Neural crest cell (in vitro differentiated cells): ENCODE measurements around the gene NUB1. TPM values are rescaled to one million over a fixed set of nuclear protein-coding genes. Genes with fewer than 3 reads are reported as not detected.
A peak's percentile ranks its signal among the peaks of the same experiment; 100 is the strongest.

Experiments used
- DNase-seq: peaks from one replicate; pipeline ENCODE4 v3.0.0; 2021; ENCODE audit warnings: low read depth, mixed read lengths, low spot score
- H3K27ac Mint-ChIP-seq: one replicate; pipeline ENCODE4 v1.8.0; 2021; ENCODE audit warnings: mild to moderate bottlenecking, mixed read lengths; ENCODE audit not compliant: unreplicated experiment
- H3K27me3 Mint-ChIP-seq: 2 replicates; pipeline ENCODE4 v1.8.0; 2021; ENCODE audit warnings: low read depth, mild to moderate bottlenecking, mixed read lengths
- H3K36me3 Mint-ChIP-seq: 2 replicates; pipeline ENCODE4 v1.8.0; 2021; ENCODE audit warnings: low read depth, mild to moderate bottlenecking, mixed read lengths
- H3K4me1 Mint-ChIP-seq: 2 replicates; pipeline ENCODE4 v1.8.0; 2021; ENCODE audit warnings: mixed read lengths
- H3K4me3 Mint-ChIP-seq: one replicate; pipeline ENCODE4 v1.8.0; 2021; ENCODE audit warnings: mild to moderate bottlenecking, mixed read lengths
- H3K9me3 Mint-ChIP-seq: 2 replicates; pipeline ENCODE4 v1.8.0; 2021; ENCODE audit warnings: mixed read lengths
- CTCF ChIP-seq: fragments of 200-600 bp; sonication (generic); conservative IDR thresholded peaks from 2 replicates; pipeline ENCODE4 v1.5.0; 2021; ENCODE audit warnings: antibody characterized with exemption, mild to moderate bottlenecking
- total RNA-seq: library from RNA; stranded (reverse); gene quantifications from 2 replicates; pipeline ENCODE4 v1.2.1, GENCODE V29; 2021

Gene NUB1
- total RNA-seq, 1 donor from 2014 or later = 32.6 TPM

- H3K27ac Mint-ChIP-seq = peak overlapping the region; percentile 71
These were observed 59.2 kb downstream of the NUB1 start for GRCh38 chr7:151400626-151401315.

GRCh38 chr7:151402029-151402835 is 60.6 kb downstream of the NUB1 start:
- no peak for DNase-seq
- Mint-ChIP-seq H3K27ac (no peak overlapping the region), H3K4me3 (peak overlapping the region; percentile 41), H3K9me3 (peaks cover 5% of the 10 kb centered on the region), H3K4me1 (peaks cover 29% of the 10 kb centered on the region), H3K36me3 (peaks cover 10% of the 10 kb centered on the region), H3K27me3 (no peaks in the 10 kb centered on the region)
- TF ChIP-seq CTCF = no peak

More at GRCh38 chr7:151400626-151401315, 59.2 kb downstream of the NUB1 start:
- Mint-ChIP-seq H3K4me1 (peaks cover 21% of the 10 kb centered on the region), H3K4me3 (no peak overlapping the region), H3K9me3 (peaks cover 5% of the 10 kb centered on the region), H3K27me3 (no peaks in the 10 kb centered on the region), H3K36me3 (peaks cover 13% of the 10 kb centered on the region)
- no peak for DNase-seq
- no peak for TF ChIP-seq CTCF

DNA sequence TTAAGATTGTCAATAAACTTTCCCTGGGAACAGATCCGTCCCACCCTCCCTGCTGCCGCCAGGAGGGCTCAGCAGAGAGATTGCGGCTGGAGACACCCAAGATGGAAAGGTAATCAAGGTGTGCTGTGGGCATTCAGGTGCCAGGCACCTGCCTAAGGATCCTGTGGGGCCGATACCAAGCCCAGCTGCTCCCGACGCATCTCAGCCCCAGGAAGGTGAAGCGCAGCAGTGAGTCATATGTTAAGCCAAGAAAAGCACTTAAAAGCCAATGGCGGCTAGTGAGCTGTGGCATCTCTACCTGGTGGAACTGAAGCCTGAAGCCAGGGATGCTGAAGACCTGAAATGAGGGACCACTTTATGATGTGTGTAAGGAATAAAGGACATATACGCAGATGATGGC is 62.2 kb downstream of the NUB1 start:
- Mint-ChIP-seq H3K27me3 (peaks cover 2% of the 10 kb centered on the region), H3K36me3 (peaks cover 2% of the 10 kb centered on the region), H3K4me3 (peak overlapping the region; percentile 33), H3K9me3 (no peaks in the 10 kb centered on the region), H3K27ac (no peak overlapping the region), H3K4me1 (peaks cover 34% of the 10 kb centered on the region)
- DNase-seq = no peak
- no peak for TF ChIP-seq CTCF

- Mint-ChIP-seq H3K4me3 (no peak overlapping the region), H3K27ac (no peak overlapping the region)
These were observed 62.8 kb downstream of the NUB1 start for GRCh38 chr7:151404216-151405011.

More at GRCh38 chr7:151404216-151405011, 62.8 kb downstream of the NUB1 start:
- Mint-ChIP-seq H3K4me1 (peaks cover 37% of the 10 kb centered on the region), H3K9me3 (no peaks in the 10 kb centered on the region), H3K36me3 (peaks cover 2% of the 10 kb centered on the region), H3K27me3 (peaks cover 3% of the 10 kb centered on the region)
- TF ChIP-seq CTCF = no peak
- DNase-seq = no peak
